Measurements from ENCODE around the gene GPR137B.

GRCh38 chr1:236209713-236210112, 67.4 kb downstream of the GPR137B start:
- TF ChIP-seq CTCF (IDR thresholded peaks at IDR 0.05) (no peak), POLR2A (IDR thresholded peaks at IDR 0.05) (no peak)

Data from adrenal gland (tissue), 5 donors.